GM19468 (cell line): Measurements from ENCODE around the gene KIAA0753.

Experiments
- ATAC-seq: cut with Tn5 transposase; IDR thresholded peaks from one replicate; pipeline ENCODE4 v1.9.1; 2021; ENCODE audit warnings: mild to moderate bottlenecking, moderate library complexity, moderate number of reproducible peaks; ENCODE audit not compliant: unreplicated experiment; ENCODE audit errors: extremely low read depth

Gene KIAA0753

GRCh38 chr17:6643451-6644125 is 3.1 kb upstream of the KIAA0753 start:
- ATAC-seq = no peak

- ATAC-seq = no peak
Observed at GRCh38 chr17:6642592-6642991, 2.1 kb upstream of the KIAA0753 start.

- no peak for ATAC-seq
Observed at GRCh38 chr17:6641247-6641863, 844 bp upstream of the KIAA0753 start.

GRCh38 chr17:6639586-6640535 is 650 bp downstream of the KIAA0753 start:
- ATAC-seq = no peak

- no peak for ATAC-seq
Observed at GRCh38 chr17:6639014-6639585, 1.4 kb downstream of the KIAA0753 start.

GRCh38 chr17:6638046-6638908 is 2.2 kb downstream of the KIAA0753 start:
- no peak for ATAC-seq

- ATAC-seq = no peak
Observed at GRCh38 chr17:6637458-6637840, 3.1 kb downstream of the KIAA0753 start.

- ATAC-seq = no peak
Observed at GRCh38 chr17:6636616-6637457, 3.7 kb downstream of the KIAA0753 start.

GRCh38 chr17:6636105-6636504 is 4.4 kb downstream of the KIAA0753 start:
- ATAC-seq = no peak

GRCh38 chr17:6633263-6633662 is 7.2 kb downstream of the KIAA0753 start:
- no peak for ATAC-seq

GRCh38 chr17:6632530-6632929 is 8.0 kb downstream of the KIAA0753 start:
- ATAC-seq = no peak

GRCh38 chr17:6630390-6630789 is 10.1 kb downstream of the KIAA0753 start:
- ATAC-seq = no peak

- no peak for ATAC-seq
Observed at GRCh38 chr17:6627019-6627418, 13.5 kb downstream of the KIAA0753 start.

- ATAC-seq = no peak
Observed at GRCh38 chr17:6626616-6627015, 13.9 kb downstream of the KIAA0753 start.

- ATAC-seq = no peak
Observed at GRCh38 chr17:6623941-6624340, 16.6 kb downstream of the KIAA0753 start.

GRCh38 chr17:6611231-6611630 is 29.3 kb downstream of the KIAA0753 start:
- ATAC-seq = no peak

- ATAC-seq = no peak
Observed at GRCh38 chr17:6610011-6610410, 30.5 kb downstream of the KIAA0753 start.

GRCh38 chr17:6608321-6608720 is 32.2 kb downstream of the KIAA0753 start:
- ATAC-seq = no peak

- ATAC-seq = no peak
Observed at GRCh38 chr17:6605142-6605541, 35.4 kb downstream of the KIAA0753 start.
